ENCODE results near the gene PNPO.

- TF ChIP-seq CTCF (conservative IDR thresholded peaks at IDR 0.05; ENCODE audit: low read depth, low read length) = no peak
- TF ChIP-seq EZH2 (IDR thresholded peaks at IDR 0.05; ENCODE audit: borderline replicate concordance, low read depth, low read length, poor library complexity, severe bottlenecking) = no peak
Measured at GRCh38 chr17:47975823-47976205, 34.4 kb downstream of the PNPO start.
